ENCODE data around the gene AK3. TPM values are rescaled to one million over a fixed set of nuclear protein-coding genes. Genes with fewer than 3 reads are reported as not detected.

AK3 gene
- total RNA-seq, 1 donor from 2014 or later = 40.4 TPM

GRCh38 chr9:4721736-4722135 is 19.3 kb downstream of the AK3 start:
- H3K36me3 ChIP-seq = peaks cover 58% of the 10 kb centered on the region
- H3K27me3 ChIP-seq (ENCODE audit: low read depth) = no peaks in the 10 kb centered on the region
- intact Hi-C loops (cut with DNase I) = no loop called here
- DNase-seq = no peak
- H3K27ac ChIP-seq = no peak overlapping the region
- TF ChIP-seq, protein P1, sequence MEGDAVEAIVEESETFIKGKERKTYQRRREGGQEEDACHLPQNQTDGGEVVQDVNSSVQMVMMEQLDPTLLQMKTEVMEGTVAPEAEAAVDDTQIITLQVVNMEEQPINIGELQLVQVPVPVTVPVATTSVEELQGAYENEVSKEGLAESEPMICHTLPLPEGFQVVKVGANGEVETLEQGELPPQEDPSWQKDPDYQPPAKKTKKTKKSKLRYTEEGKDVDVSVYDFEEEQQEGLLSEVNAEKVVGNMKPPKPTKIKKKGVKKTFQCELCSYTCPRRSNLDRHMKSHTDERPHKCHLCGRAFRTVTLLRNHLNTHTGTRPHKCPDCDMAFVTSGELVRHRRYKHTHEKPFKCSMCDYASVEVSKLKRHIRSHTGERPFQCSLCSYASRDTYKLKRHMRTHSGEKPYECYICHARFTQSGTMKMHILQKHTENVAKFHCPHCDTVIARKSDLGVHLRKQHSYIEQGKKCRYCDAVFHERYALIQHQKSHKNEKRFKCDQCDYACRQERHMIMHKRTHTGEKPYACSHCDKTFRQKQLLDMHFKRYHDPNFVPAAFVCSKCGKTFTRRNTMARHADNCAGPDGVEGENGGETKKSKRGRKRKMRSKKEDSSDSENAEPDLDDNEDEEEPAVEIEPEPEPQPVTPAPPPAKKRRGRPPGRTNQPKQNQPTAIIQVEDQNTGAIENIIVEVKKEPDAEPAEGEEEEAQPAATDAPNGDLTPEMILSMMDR (IDR thresholded peaks at IDR 0.05) = no peak
- ATAC-seq = no peak
- no peaks in the 10 kb centered on the region for H3K9me3 ChIP-seq
- no peak overlapping the region for H3K4me3 ChIP-seq
- H3K4me1 ChIP-seq = no peaks in the 10 kb centered on the region

GRCh38 chr9:4718911-4719310 is 22.1 kb downstream of the AK3 start:
- Histone ChIP-seq H3K9me3 (no peaks in the 10 kb centered on the region), H3K27ac (no peak overlapping the region), H3K36me3 (peaks cover 81% of the 10 kb centered on the region), H3K27me3 (ENCODE audit: low read depth) (no peaks in the 10 kb centered on the region), H3K4me1 (no peaks in the 10 kb centered on the region), H3K4me3 (no peak overlapping the region)
- TF ChIP-seq, protein P1 (IDR thresholded peaks at IDR 0.05) = no peak
- intact Hi-C loops (cut with DNase I) = no loop called here
- no peak for DNase-seq
- ATAC-seq = no peak

GRCh38 chr9:4717815-4718214 is 23.2 kb downstream of the AK3 start:
- Histone ChIP-seq H3K36me3 (peaks cover 88% of the 10 kb centered on the region), H3K27me3 (ENCODE audit: low read depth) (no peaks in the 10 kb centered on the region), H3K9me3 (no peaks in the 10 kb centered on the region), H3K4me3 (no peak overlapping the region), H3K4me1 (no peaks in the 10 kb centered on the region), H3K27ac (no peak overlapping the region)
- ATAC-seq (no peak), DNase-seq (no peak)
- TF ChIP-seq, protein P1 (IDR thresholded peaks at IDR 0.05) = no peak
- intact Hi-C loops (cut with DNase I) = no loop called here

- peaks cover 80% of the 10 kb centered on the region for H3K36me3 ChIP-seq
- no peak overlapping the region for H3K4me3 ChIP-seq
- H3K27ac ChIP-seq = no peak overlapping the region
- TF ChIP-seq, protein P1 (IDR thresholded peaks at IDR 0.05) = no peak
- no peaks in the 10 kb centered on the region for H3K9me3 ChIP-seq
- no peaks in the 10 kb centered on the region for H3K4me1 ChIP-seq
- H3K27me3 ChIP-seq (ENCODE audit: low read depth) = no peaks in the 10 kb centered on the region
- ATAC-seq (no peak), DNase-seq (no peak)
- intact Hi-C loops (cut with DNase I) = no loop called here
Observed at GRCh38 chr9:4716163-4716562, 24.8 kb downstream of the AK3 start.

- Histone ChIP-seq H3K9me3 (no peaks in the 10 kb centered on the region), H3K27me3 (ENCODE audit: low read depth) (no peaks in the 10 kb centered on the region), H3K4me3 (no peak overlapping the region), H3K27ac (no peak overlapping the region), H3K36me3 (peaks cover 77% of the 10 kb centered on the region), H3K4me1 (no peaks in the 10 kb centered on the region)
- no peak for ATAC-seq
- no peak for DNase-seq
- TF ChIP-seq, protein P1 (IDR thresholded peaks at IDR 0.05) = no peak
- intact Hi-C loops (cut with DNase I) = no loop called here
Observed at GRCh38 chr9:4714266-4715016, 26.6 kb downstream of the AK3 start.

Data from lower lobe of right lung (tissue), 2 donors.